HEK293 (cell line): Measurements from ENCODE around the gene NCAPD3.

Source experiments
- CTCF ChIA-PET: fragments of 350-600 bp; formaldehyde crosslinking; extraction: SDS; loops from one replicate; lab custom pipeline; 2021; ENCODE audit warnings: antibody characterized with exemption; lab: Yijun Ruan, JAX
- POLR2A ChIA-PET: fragments of 300-600 bp; formaldehyde crosslinking; extraction: SDS; loops from one replicate; lab custom pipeline; 2020; ENCODE audit warnings: antibody characterized with exemption, inconsistent platforms; lab: Yijun Ruan, JAX
- H3K27ac ChIP-seq: fragments of 200-500 bp; sonication (Bioruptor generic); 2 replicates; pipeline ENCODE4 v1.5.1; 2014; ENCODE audit warnings: low read depth, low read length, control low read depth, inconsistent platforms; ENCODE audit errors: extremely low read depth
- H3K36me3 ChIP-seq, 2 experiments: fragments of 200-500 bp in 1 of 2; sonication (Bioruptor generic) in 1 of 2; 1 replicate in 1 of 2; 2 replicates in 1 of 2; pipeline ENCODE4 v1.5.1; 2014 to 2017; ENCODE audit warnings: inconsistent platforms in 2 of 2, low read length in 2 of 2; ENCODE audit not compliant: control insufficient read depth in 2 of 2, insufficient read depth in 1 of 2
- H3K4me1 ChIP-seq: fragments of 200-500 bp; sonication (Bioruptor generic); 2 replicates; pipeline ENCODE4 v1.5.1; 2014; ENCODE audit warnings: mild to moderate bottlenecking, low read length, inconsistent platforms; ENCODE audit not compliant: control insufficient read depth, insufficient read depth
- H3K4me3 ChIP-seq: 2 replicates; pipeline ENCODE4 v1.5.1; 2011; ENCODE audit warnings: low read depth, mild to moderate bottlenecking, control low read depth, low read length, moderate library complexity
- H3K9me3 ChIP-seq: fragments of 200-500 bp; sonication (Bioruptor generic); 2 replicates; pipeline ENCODE4 v1.5.1; 2014; ENCODE audit warnings: low read depth, low read length, inconsistent platforms; ENCODE audit not compliant: control insufficient read depth, insufficient read depth
- BCL11B ChIP-seq: fragments of 450-650 bp; formaldehyde crosslinking; IDR thresholded peaks from 2 replicates; pipeline ENCODE4 v1.5.1; 2016; ENCODE audit warnings: low read depth, missing biosample characterization, missing genetic modification characterization
- FEZF1 ChIP-seq: fragments of 450-650 bp; formaldehyde crosslinking; IDR thresholded peaks from 2 replicates; pipeline ENCODE4 v1.5.1; 2016; ENCODE audit warnings: missing biosample characterization, missing genetic modification characterization
- GFI1B ChIP-seq: fragments of 450-650 bp; formaldehyde crosslinking; IDR thresholded peaks from 2 replicates; pipeline ENCODE4 v1.5.1; 2016; ENCODE audit warnings: missing biosample characterization, missing genetic modification characterization
- KLF10 ChIP-seq: fragments of 450-650 bp; IDR thresholded peaks from 2 replicates; pipeline ENCODE4 v1.5.1; 2018; ENCODE audit warnings: missing biosample characterization, mild to moderate bottlenecking, missing genetic modification characterization
- KLF16 ChIP-seq: fragments of 450-650 bp; formaldehyde crosslinking; IDR thresholded peaks from 2 replicates; pipeline ENCODE4 v1.5.1; 2017; ENCODE audit warnings: missing biosample characterization, missing genetic modification characterization
- SCRT2 ChIP-seq: fragments of 450-650 bp; formaldehyde crosslinking; IDR thresholded peaks from 2 replicates; pipeline ENCODE4 v1.5.1; 2016; ENCODE audit warnings: missing biosample characterization, missing genetic modification characterization
- ZBTB11 ChIP-seq: fragments of 450-650 bp; formaldehyde crosslinking; conservative IDR thresholded peaks from 2 replicates; pipeline ENCODE4 v1.5.1; 2016; ENCODE audit warnings: low read depth, missing biosample characterization, missing genetic modification characterization
- ZBTB26 ChIP-seq: fragments of 450-650 bp; formaldehyde crosslinking; optimal IDR thresholded peaks from 2 replicates; pipeline ENCODE3; 2016; ENCODE audit warnings: missing biosample characterization, mild to moderate bottlenecking, missing genetic modification characterization
- ZBTB44 ChIP-seq: fragments of 450-650 bp; IDR thresholded peaks from 2 replicates; pipeline ENCODE4 v1.5.1; 2018; ENCODE audit warnings: missing biosample characterization, mild to moderate bottlenecking, missing genetic modification characterization
- ZNF155 ChIP-seq: fragments of 450-650 bp; formaldehyde crosslinking; IDR thresholded peaks from 2 replicates; pipeline ENCODE4 v1.5.1; 2016; ENCODE audit warnings: missing biosample characterization, missing genetic modification characterization
- ZNF16 ChIP-seq: fragments of 450-650 bp; formaldehyde crosslinking; IDR thresholded peaks from 2 replicates; pipeline ENCODE4 v1.5.1; 2016; ENCODE audit warnings: low read depth, missing biosample characterization, missing genetic modification characterization
- ZNF175 ChIP-seq: fragments of 450-650 bp; formaldehyde crosslinking; IDR thresholded peaks from 2 replicates; pipeline ENCODE4 v1.5.1; 2016; ENCODE audit warnings: missing biosample characterization, missing genetic modification characterization
- ZNF221 ChIP-seq: fragments of 450-650 bp; formaldehyde crosslinking; IDR thresholded peaks from 2 replicates; pipeline ENCODE4 v1.5.1; 2017; ENCODE audit warnings: missing biosample characterization, missing genetic modification characterization, borderline replicate concordance
- ZNF302 ChIP-seq: fragments of 450-650 bp; formaldehyde crosslinking; IDR thresholded peaks from 2 replicates; pipeline ENCODE4 v1.5.1; 2016; ENCODE audit warnings: missing biosample characterization, missing genetic modification characterization, low read depth
- ZNF311 ChIP-seq: fragments of 450-650 bp; formaldehyde crosslinking; IDR thresholded peaks from 2 replicates; pipeline ENCODE4 v1.5.1; 2017; ENCODE audit warnings: missing biosample characterization, missing genetic modification characterization, borderline replicate concordance
- ZNF501 ChIP-seq: fragments of 450-650 bp; formaldehyde crosslinking; IDR thresholded peaks from 2 replicates; pipeline ENCODE4 v1.5.1; 2016; ENCODE audit warnings: missing biosample characterization, missing genetic modification characterization
- ZNF544 ChIP-seq: fragments of 450-650 bp; formaldehyde crosslinking; IDR thresholded peaks from 2 replicates; pipeline ENCODE4 v1.5.0; 2017; ENCODE audit warnings: missing biosample characterization, missing genetic modification characterization
- ZNF560 ChIP-seq: fragments of 450-650 bp; formaldehyde crosslinking; IDR thresholded peaks from 2 replicates; pipeline ENCODE4 v1.5.1; 2017; ENCODE audit warnings: missing biosample characterization, missing genetic modification characterization, borderline replicate concordance
- ZNF610 ChIP-seq: fragments of 450-650 bp; formaldehyde crosslinking; IDR thresholded peaks from 2 replicates; pipeline ENCODE4 v1.5.1; 2016; ENCODE audit warnings: missing biosample characterization, missing genetic modification characterization, borderline replicate concordance
- ZXDB ChIP-seq: fragments of 450-650 bp; formaldehyde crosslinking; IDR thresholded peaks from 2 replicates; pipeline ENCODE4 v1.5.1; 2016; ENCODE audit warnings: missing biosample characterization, missing genetic modification characterization
- TF ChIP-seq, protein P1 (sequence below): fragments of 450-650 bp; formaldehyde crosslinking; IDR thresholded peaks from 2 replicates; pipeline ENCODE4 v1.5.1; 2016; ENCODE audit warnings: missing biosample characterization, missing genetic modification characterization
- TF ChIP-seq, protein P2 (sequence below): fragments of 450-650 bp; formaldehyde crosslinking; IDR thresholded peaks from 2 replicates; pipeline ENCODE4 v1.5.1; 2016; ENCODE audit warnings: missing biosample characterization, missing genetic modification characterization, borderline replicate concordance

The NCAPD3 gene

GRCh38 chr11:134206185-134206584 lies 17.6 kb downstream of the NCAPD3 start:
- POLR2A ChIA-PET, result no interaction called here
- H3K9me3 ChIP-seq, result no peaks in the 10 kb centered on the region
- H3K36me3 ChIP-seq, result peaks cover 22 to 94% of the 10 kb centered on the region in 2 experiments
- H3K4me1 ChIP-seq, result no peaks in the 10 kb centered on the region
- CTCF ChIA-PET, result interaction anchor here (1.1 kb wide), 1 partner anchor 19 kb away, joined by 4 read pairs; no protein-coding TSS in a partner anchor
- H3K27ac ChIP-seq, result no peak overlapping the region
- TF ChIP-seq, protein P1, sequence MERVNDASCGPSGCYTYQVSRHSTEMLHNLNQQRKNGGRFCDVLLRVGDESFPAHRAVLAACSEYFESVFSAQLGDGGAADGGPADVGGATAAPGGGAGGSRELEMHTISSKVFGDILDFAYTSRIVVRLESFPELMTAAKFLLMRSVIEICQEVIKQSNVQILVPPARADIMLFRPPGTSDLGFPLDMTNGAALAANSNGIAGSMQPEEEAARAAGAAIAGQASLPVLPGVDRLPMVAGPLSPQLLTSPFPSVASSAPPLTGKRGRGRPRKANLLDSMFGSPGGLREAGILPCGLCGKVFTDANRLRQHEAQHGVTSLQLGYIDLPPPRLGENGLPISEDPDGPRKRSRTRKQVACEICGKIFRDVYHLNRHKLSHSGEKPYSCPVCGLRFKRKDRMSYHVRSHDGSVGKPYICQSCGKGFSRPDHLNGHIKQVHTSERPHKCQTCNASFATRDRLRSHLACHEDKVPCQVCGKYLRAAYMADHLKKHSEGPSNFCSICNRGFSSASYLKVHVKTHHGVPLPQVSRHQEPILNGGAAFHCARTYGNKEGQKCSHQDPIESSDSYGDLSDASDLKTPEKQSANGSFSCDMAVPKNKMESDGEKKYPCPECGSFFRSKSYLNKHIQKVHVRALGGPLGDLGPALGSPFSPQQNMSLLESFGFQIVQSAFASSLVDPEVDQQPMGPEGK (tag by site-specific recombination), result no peak
- TF ChIP-seq ZNF221 (tag by site-specific recombination) (no peak), ZBTB11 (tag by site-specific recombination) (no peak), ZNF16 (tag by site-specific recombination) (no peak), KLF10 (tag by site-specific recombination) (no peak), ZNF311 (no peak), ZNF501 (tag by site-specific recombination) (no peak)
- TF ChIP-seq, protein P2, sequence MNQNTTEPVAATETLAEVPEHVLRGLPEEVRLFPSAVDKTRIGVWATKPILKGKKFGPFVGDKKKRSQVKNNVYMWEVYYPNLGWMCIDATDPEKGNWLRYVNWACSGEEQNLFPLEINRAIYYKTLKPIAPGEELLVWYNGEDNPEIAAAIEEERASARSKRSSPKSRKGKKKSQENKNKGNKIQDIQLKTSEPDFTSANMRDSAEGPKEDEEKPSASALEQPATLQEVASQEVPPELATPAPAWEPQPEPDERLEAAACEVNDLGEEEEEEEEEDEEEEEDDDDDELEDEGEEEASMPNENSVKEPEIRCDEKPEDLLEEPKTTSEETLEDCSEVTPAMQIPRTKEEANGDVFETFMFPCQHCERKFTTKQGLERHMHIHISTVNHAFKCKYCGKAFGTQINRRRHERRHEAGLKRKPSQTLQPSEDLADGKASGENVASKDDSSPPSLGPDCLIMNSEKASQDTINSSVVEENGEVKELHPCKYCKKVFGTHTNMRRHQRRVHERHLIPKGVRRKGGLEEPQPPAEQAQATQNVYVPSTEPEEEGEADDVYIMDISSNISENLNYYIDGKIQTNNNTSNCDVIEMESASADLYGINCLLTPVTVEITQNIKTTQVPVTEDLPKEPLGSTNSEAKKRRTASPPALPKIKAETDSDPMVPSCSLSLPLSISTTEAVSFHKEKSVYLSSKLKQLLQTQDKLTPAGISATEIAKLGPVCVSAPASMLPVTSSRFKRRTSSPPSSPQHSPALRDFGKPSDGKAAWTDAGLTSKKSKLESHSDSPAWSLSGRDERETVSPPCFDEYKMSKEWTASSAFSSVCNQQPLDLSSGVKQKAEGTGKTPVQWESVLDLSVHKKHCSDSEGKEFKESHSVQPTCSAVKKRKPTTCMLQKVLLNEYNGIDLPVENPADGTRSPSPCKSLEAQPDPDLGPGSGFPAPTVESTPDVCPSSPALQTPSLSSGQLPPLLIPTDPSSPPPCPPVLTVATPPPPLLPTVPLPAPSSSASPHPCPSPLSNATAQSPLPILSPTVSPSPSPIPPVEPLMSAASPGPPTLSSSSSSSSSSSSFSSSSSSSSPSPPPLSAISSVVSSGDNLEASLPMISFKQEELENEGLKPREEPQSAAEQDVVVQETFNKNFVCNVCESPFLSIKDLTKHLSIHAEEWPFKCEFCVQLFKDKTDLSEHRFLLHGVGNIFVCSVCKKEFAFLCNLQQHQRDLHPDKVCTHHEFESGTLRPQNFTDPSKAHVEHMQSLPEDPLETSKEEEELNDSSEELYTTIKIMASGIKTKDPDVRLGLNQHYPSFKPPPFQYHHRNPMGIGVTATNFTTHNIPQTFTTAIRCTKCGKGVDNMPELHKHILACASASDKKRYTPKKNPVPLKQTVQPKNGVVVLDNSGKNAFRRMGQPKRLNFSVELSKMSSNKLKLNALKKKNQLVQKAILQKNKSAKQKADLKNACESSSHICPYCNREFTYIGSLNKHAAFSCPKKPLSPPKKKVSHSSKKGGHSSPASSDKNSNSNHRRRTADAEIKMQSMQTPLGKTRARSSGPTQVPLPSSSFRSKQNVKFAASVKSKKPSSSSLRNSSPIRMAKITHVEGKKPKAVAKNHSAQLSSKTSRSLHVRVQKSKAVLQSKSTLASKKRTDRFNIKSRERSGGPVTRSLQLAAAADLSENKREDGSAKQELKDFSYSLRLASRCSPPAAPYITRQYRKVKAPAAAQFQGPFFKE (tag by site-specific recombination), result no peak
- H3K4me3 ChIP-seq, result no peak overlapping the region

DNA sequence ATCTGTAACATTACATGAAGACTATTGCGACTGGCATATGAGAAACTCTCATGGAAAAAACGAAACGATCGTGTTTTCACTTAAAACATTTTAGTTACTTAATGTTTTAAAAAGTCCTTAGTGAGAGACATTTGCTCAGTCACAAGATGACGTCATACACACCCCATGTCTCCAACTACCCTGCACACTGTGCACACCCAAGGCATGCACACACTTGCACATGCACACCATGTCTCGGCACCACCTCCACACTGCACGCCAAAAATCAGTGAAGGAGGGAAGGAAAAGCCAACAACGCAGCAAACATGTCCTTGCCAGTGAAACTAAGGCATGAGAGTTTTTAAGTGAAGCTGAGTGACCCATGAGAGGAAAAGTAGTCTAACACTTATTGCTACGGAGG lies 18.0 kb downstream of the NCAPD3 start:
- no peak for TF ChIP-seq ZXDB (tag by site-specific recombination)
- TF ChIP-seq BCL11B (tag by site-specific recombination), result no peak
- no peak for TF ChIP-seq ZNF560 (tag by site-specific recombination)
- no peak for TF ChIP-seq FEZF1
- TF ChIP-seq ZNF175 (tag by site-specific recombination), result no peak
- no peak for TF ChIP-seq KLF16
- TF ChIP-seq ZBTB26, result no peak
- TF ChIP-seq SCRT2 (tag by site-specific recombination), result no peak
- no peak for TF ChIP-seq GFI1B (tag by site-specific recombination)
- no peak for TF ChIP-seq ZBTB44
- no peak for TF ChIP-seq ZNF155 (tag by site-specific recombination)
- no peak for TF ChIP-seq ZNF610 (tag by site-specific recombination)
- no peak for TF ChIP-seq ZNF544
- no peak for TF ChIP-seq ZNF302 (tag by site-specific recombination)
- TF ChIP-seq, all 188 proteins: peak for 0
- Histone ChIP-seq H3K4me1 (no peaks in the 10 kb centered on the region), H3K27ac (no peak overlapping the region), H3K9me3 (no peaks in the 10 kb centered on the region), H3K4me3 (no peak overlapping the region), H3K36me3 (peaks cover 23 to 94% of the 10 kb centered on the region in 2 experiments)
- ChIA-PET POLR2A (no interaction called here), CTCF (no interaction called here)
